ENCODE data around the gene CST5. TPM values are rescaled to one million over a fixed set of nuclear protein-coding genes. Genes with fewer than 3 reads are reported as not detected.
"Not testable (repeated sequence)": the region's sequence is repeated elsewhere in the genome, so short reads cannot be mapped to it uniquely, and the experiment has no call there.

The CST5 gene
- total and polyA plus RNA-seq, 2 donors = not detected

GRCh38 chr20:23857962-23858595 is 21.5 kb downstream of the CST5 start:
- Histone ChIP-seq H3K4me3 (ENCODE audit: low read depth, low read length) (no peak overlapping the region), H3K4me1 (ENCODE audit: insufficient read depth) (no peaks in the 10 kb centered on the region), H3K27ac (ENCODE audit: low read depth) (no peak overlapping the region), H3K36me3 (ENCODE audit: insufficient read depth) (no peaks in the 10 kb centered on the region)
- DNase-seq (ENCODE audit: extremely low spot score) = no peak
- 55% methylated on average over 9 of the region's 9 CpGs for WGBS

GRCh38 chr20:23856736-23857135 is 22.8 kb downstream of the CST5 start:
- Histone ChIP-seq H3K27ac (ENCODE audit: low read depth) (no peak overlapping the region), H3K36me3 (ENCODE audit: insufficient read depth) (no peaks in the 10 kb centered on the region), H3K4me3 (ENCODE audit: low read depth, low read length) (no peak overlapping the region), H3K4me1 (ENCODE audit: insufficient read depth) (no peaks in the 10 kb centered on the region)
- no peak for DNase-seq (ENCODE audit: extremely low spot score)
- 89% methylated on average over 5 of the region's 5 CpGs for WGBS

GRCh38 chr20:23856226-23856625 is 23.3 kb downstream of the CST5 start:
- no peaks in the 10 kb centered on the region for H3K36me3 ChIP-seq (ENCODE audit: insufficient read depth)
- no peak overlapping the region for H3K27ac ChIP-seq (ENCODE audit: low read depth)
- 94% methylated on average over 5 of the region's 5 CpGs for WGBS
- no peaks in the 10 kb centered on the region for H3K4me1 ChIP-seq (ENCODE audit: insufficient read depth)
- H3K4me3 ChIP-seq (ENCODE audit: low read depth, low read length) = no peak overlapping the region
- DNase-seq (ENCODE audit: extremely low spot score) = no peak

GRCh38 chr20:23841693-23842092 is 37.9 kb downstream of the CST5 start:
- 61% methylated on average over 2 of the region's 2 CpGs for WGBS
- no peak for DNase-seq (ENCODE audit: extremely low spot score)
- no peak overlapping the region for H3K27ac ChIP-seq (ENCODE audit: low read depth)
- no peaks in the 10 kb centered on the region for H3K36me3 ChIP-seq (ENCODE audit: insufficient read depth)
- H3K4me3 ChIP-seq (ENCODE audit: low read depth, low read length) = no peak overlapping the region
- no peaks in the 10 kb centered on the region for H3K4me1 ChIP-seq (ENCODE audit: insufficient read depth)

- Histone ChIP-seq H3K27ac (ENCODE audit: low read depth) (no peak overlapping the region), H3K4me3 (ENCODE audit: low read depth, low read length) (no peak overlapping the region), H3K4me1 (ENCODE audit: insufficient read depth) (no peaks in the 10 kb centered on the region), H3K36me3 (ENCODE audit: insufficient read depth) (no peaks in the 10 kb centered on the region)
- no peak for DNase-seq (ENCODE audit: extremely low spot score)
- WGBS = 74% methylated on average over 4 of the region's 4 CpGs
Measured at GRCh38 chr20:23835716-23836115, 43.8 kb downstream of the CST5 start.

GRCh38 chr20:23832775-23833513 is 46.6 kb downstream of the CST5 start:
- Histone ChIP-seq H3K36me3 (ENCODE audit: insufficient read depth) (no peaks in the 10 kb centered on the region), H3K4me1 (ENCODE audit: insufficient read depth) (no peaks in the 10 kb centered on the region), H3K27ac (ENCODE audit: low read depth) (no peak overlapping the region), H3K4me3 (ENCODE audit: low read depth, low read length) (no peak overlapping the region)
- no peak for DNase-seq (ENCODE audit: extremely low spot score)
- 42% methylated on average over 3 of the region's 3 CpGs for WGBS

- H3K4me1 ChIP-seq (ENCODE audit: insufficient read depth); H3K4me3 ChIP-seq (ENCODE audit: low read depth, low read length); DNase-seq (ENCODE audit: extremely low spot score); H3K36me3 ChIP-seq (ENCODE audit: insufficient read depth); H3K27ac ChIP-seq (ENCODE audit: low read depth): not testable (repeated sequence)
- WGBS = 44% methylated on average over 3 of the region's 3 CpGs
Measured at GRCh38 chr20:23831961-23832360, 47.6 kb downstream of the CST5 start.

- no peaks in the 10 kb centered on the region for H3K36me3 ChIP-seq (ENCODE audit: insufficient read depth)
- no peak within 1 kb of the TSS for H3K27ac ChIP-seq (ENCODE audit: low read depth)
- 63% methylated on average over 4 of the region's 4 CpGs for WGBS
- no peaks in the 10 kb centered on the region for H3K4me1 ChIP-seq (ENCODE audit: insufficient read depth)
- no peak within 1 kb of the TSS for H3K4me3 ChIP-seq (ENCODE audit: low read depth, low read length)
- no peak for DNase-seq (ENCODE audit: extremely low spot score)
Measured at GRCh38 chr20:23826541-23827021, 53.0 kb downstream of the CST5 start, which contains the start of gene CST2. Gene CST2 (minus strand): TSS chr20:23826729. CDS start chr20:23826660, 69 bp downstream.

Other genes with a start within 250 kb of the CST5 start
- 166 TPM for gene CST3, start 241.8 kb downstream of the CST5 start, total RNA-seq
- gene CST3, start 241.8 kb downstream of the CST5 start, polyA plus RNA-seq = 1,484 TPM
- gene CST4, start 190.7 kb downstream of the CST5 start, total RNA-seq = not detected
- gene CST4, start 190.7 kb downstream of the CST5 start, polyA plus RNA-seq = not detected
- gene CST1, start 128.8 kb downstream of the CST5 start, total RNA-seq = not detected
- 12.8 TPM for gene CST1, start 128.8 kb downstream of the CST5 start, polyA plus RNA-seq
- not detected for gene CST2, start 53.0 kb downstream of the CST5 start, total RNA-seq
- not detected for gene CST2, start 53.0 kb downstream of the CST5 start, polyA plus RNA-seq
- not detected for gene GGTLC1, start 109.0 kb upstream of the CST5 start, total RNA-seq
- not detected for gene GGTLC1, start 109.0 kb upstream of the CST5 start, polyA plus RNA-seq